B cell (primary cell): ENCODE results near the gene PFDN1. TPM values are rescaled to one million over a fixed set of nuclear protein-coding genes. Genes with fewer than 3 reads are reported as not detected.

Experiments
- ATAC-seq: fragments of 200-7000 bp; cut with Tn5 transposase; one replicate; pipeline ENCODE4 v1.10.0; 2021; ENCODE audit warnings: low read depth, mild to moderate bottlenecking, moderate number of reproducible peaks, moderate library complexity
- CTCF ChIA-PET: fragments of 350-600 bp; sonication (Branson Sonifier 250); formaldehyde crosslinking; loops from one replicate; lab custom pipeline; 2021; ENCODE audit warnings: antibody characterized with exemption, inconsistent platforms; lab: Charles Lee
- POLR2A ChIA-PET: fragments of 350-600 bp; sonication (Branson Sonifier 250); formaldehyde crosslinking; loops from one replicate; lab custom pipeline; 2021; ENCODE audit warnings: antibody characterized with exemption; lab: Charles Lee
- DNase-seq: peaks from one replicate; pipeline ENCODE4 v3.0.0; 2013
- H2AFZ ChIP-seq: 2 replicates; pipeline ENCODE4 v1.6.1; 2012; ENCODE audit warnings: mild to moderate bottlenecking, low read depth, low read length; ENCODE audit not compliant: insufficient read depth, poor library complexity, severe bottlenecking
- H3K27ac ChIP-seq, 2 donors: 1 replicate in 1 of 2; 2 replicates in 1 of 2; pipeline ENCODE4 v1.5.1; 2012 to 2013; ENCODE audit warnings: low read length in 2 of 2, mild to moderate bottlenecking in 2 of 2, moderate library complexity in 1 of 2
- H3K27me3 ChIP-seq, 4 experiments: fragments of 200-600 bp in 1 of 4; sonication (generic) in 1 of 4; replicated peaks in 1 of 4; 1 replicate in 2 of 4; 2 replicates in 2 of 4; pipeline versions ENCODE4 v1.6.1 to v1.7.0; 2013 to 2016; ENCODE audit warnings: low read length in 3 of 4, mild to moderate bottlenecking in 2 of 4, mixed read lengths in 1 of 4, moderate library complexity in 1 of 4; ENCODE audit not compliant: insufficient read depth in 4 of 4, control insufficient read depth in 3 of 4; ENCODE audit errors: control extremely low read depth in 1 of 4
- H3K36me3 ChIP-seq, 2 experiments: replicated peaks in 1 of 2; 1 replicate in 1 of 2; 2 replicates in 1 of 2; pipeline versions ENCODE4 v1.6.1 to v1.7.1; 2013; ENCODE audit warnings: low read length in 1 of 2; ENCODE audit not compliant: insufficient read depth in 2 of 2, control insufficient read depth in 1 of 2; ENCODE audit errors: control extremely low read depth in 1 of 2, extremely low read depth in 1 of 2
- H3K4me1 ChIP-seq, 2 donors: fragments of 200-600 bp in 1 of 2; sonication (generic) in 1 of 2; 1 replicate in 1 of 2; 2 replicates in 1 of 2; pipeline versions ENCODE4 v1.5.1 to v1.6.1; 2013 to 2017; ENCODE audit warnings: low read length in 2 of 2; ENCODE audit not compliant: control insufficient read depth in 2 of 2, insufficient read depth in 2 of 2
- H3K4me2 ChIP-seq: replicated peaks from 2 replicates; pipeline ENCODE3; 2012; ENCODE audit warnings: mild to moderate bottlenecking, low read depth, low read length; ENCODE audit not compliant: poor library complexity, severe bottlenecking
- H3K4me3 ChIP-seq, 5 experiments: fragments of 200-600 bp in 1 of 5; sonication (generic) in 1 of 5; 1 replicate in 3 of 5; 2 replicates in 2 of 5; pipeline versions ENCODE4 v1.5.1 to v1.7.0; 2011 to 2016; ENCODE audit warnings: low read length in 4 of 5, mild to moderate bottlenecking in 4 of 5, low read depth in 2 of 5, control low read depth in 1 of 5, moderate library complexity in 1 of 5; ENCODE audit not compliant: insufficient read depth in 1 of 5; ENCODE audit errors: control extremely low read depth in 1 of 5, extremely low read depth in 1 of 5
- H3K79me2 ChIP-seq: fragments of 200-600 bp; sonication (generic); one replicate; pipeline ENCODE4 v1.6.0; 2016; ENCODE audit warnings: low read length; ENCODE audit not compliant: control insufficient read depth, insufficient read depth
- H3K9ac ChIP-seq: fragments of 200-600 bp; sonication (generic); 2 replicates; pipeline ENCODE4 v1.6.1; 2017; ENCODE audit warnings: mild to moderate bottlenecking, low read length, moderate library complexity
- H3K9me3 ChIP-seq, 3 donors: one replicate each; pipeline versions ENCODE4 v1.6.1 to v1.7.1; 2013; ENCODE audit warnings: low read length in 2 of 3; ENCODE audit not compliant: control insufficient read depth in 2 of 3, insufficient read depth in 1 of 3; ENCODE audit errors: control extremely low read depth in 1 of 3
- H4K20me1 ChIP-seq: 2 replicates; pipeline ENCODE4 v1.6.0; 2012; ENCODE audit warnings: mild to moderate bottlenecking, low read length; ENCODE audit not compliant: insufficient read depth, control insufficient read depth, poor library complexity, severe bottlenecking
- H3K27ac Mint-ChIP-seq: one replicate; pipeline ENCODE4 v1.8.0; 2021; ENCODE audit warnings: mixed read lengths
- H3K27me3 Mint-ChIP-seq: one replicate; pipeline ENCODE4 v1.8.0; 2021; ENCODE audit warnings: mixed read lengths
- H3K4me1 Mint-ChIP-seq: one replicate; pipeline ENCODE4 v1.8.0; 2021; ENCODE audit warnings: mixed read lengths
- H3K4me3 Mint-ChIP-seq: one replicate; pipeline ENCODE4 v1.8.0; 2021; ENCODE audit warnings: mixed read lengths
- H3K9me3 Mint-ChIP-seq: one replicate; pipeline ENCODE4 v1.8.0; 2022; ENCODE audit warnings: mixed read lengths; ENCODE audit not compliant: insufficient read depth
- CTCF ChIP-seq: fragments of 200-600 bp; IDR thresholded peaks from one replicate; pipeline ENCODE4 v1.8.0; 2022; ENCODE audit warnings: antibody characterized with exemption, mild to moderate bottlenecking
- EZH2 ChIP-seq: IDR thresholded peaks from 2 replicates; pipeline ENCODE4 v1.6.1; 2012; ENCODE audit warnings: borderline replicate concordance, low read depth, mild to moderate bottlenecking, moderate library complexity, low read length; ENCODE audit not compliant: insufficient read depth, poor library complexity, severe bottlenecking
- WGBS: methylation state at CpG from one replicate; pipeline ENCODE4 v1.1.5; 2013; ENCODE audit warnings: missing lambda C conversion rate; ENCODE audit not compliant: insufficient coverage; 5-methylcytosine and 5-hydroxymethylcytosine counted together
- intact Hi-C: fragments of 100-400 bp; cut with micrococcal nuclease; formaldehyde crosslinking; loops from one replicate; pipeline ENCODE4 v1.10.0; 2022
- polyA plus RNA-seq: library from polyadenylated mRNA; depleted of rRNA; stranded (reverse); fragments of >200 nt; gene quantifications from 2 replicates; pipeline ENCODE4 v1.2.3, GENCODE V29; 2012
- total RNA-seq, 2 donors: library from RNA; stranded (reverse); fragments of 120-200 nt in 1 of 2; gene quantifications; 1 replicate in 1 of 2; 2 replicates in 1 of 2; pipeline versions ENCODE4 v1.2.3 to v1.2.4, GENCODE V29; 2013 to 2022

The PFDN1 gene
- total and polyA plus RNA-seq, 2 donors (not counting 1 experiment from before 2014, with no cell fraction given) = 30.3 to 31.2 TPM

GRCh38 chr5:140225396-140225795 is 77.5 kb downstream of the PFDN1 start:
- H4K20me1 ChIP-seq = no peaks in the 10 kb centered on the region
- Mint-ChIP-seq H3K4me1 (no peaks in the 10 kb centered on the region), H3K4me3 (no peak overlapping the region), H3K27me3 (no peaks in the 10 kb centered on the region), H3K27ac (no peak overlapping the region), H3K9me3 (no peaks in the 10 kb centered on the region)
- H3K27ac ChIP-seq = no peak overlapping the region
- no peaks in the 10 kb centered on the region for H3K79me2 ChIP-seq
- WGBS = 100% methylated on average over 1 of the region's 3 CpGs
- no peak overlapping the region for H3K9ac ChIP-seq
- no peaks in the 10 kb centered on the region for H3K4me1 ChIP-seq
- intact Hi-C loops = no loop called here
- H3K4me2 ChIP-seq = no peak overlapping the region
- H2AFZ ChIP-seq = no peak overlapping the region
- ChIA-PET CTCF (no interaction called here), POLR2A (no interaction called here)
- TF ChIP-seq EZH2 (no peak), CTCF (no peak)
- no peak overlapping the region for H3K4me3 ChIP-seq
- no peaks in the 10 kb centered on the region for H3K36me3 ChIP-seq
- DNase-seq = no peak
- H3K27me3 ChIP-seq = no peaks in the 10 kb centered on the region
- ATAC-seq = no peak
- H3K9me3 ChIP-seq = no peaks in the 10 kb centered on the region

- no peaks in the 10 kb centered on the region for H3K79me2 ChIP-seq
- H3K4me3 Mint-ChIP-seq = no peak overlapping the region
Measured at GRCh38 chr5:140224658-140225057, 78.2 kb downstream of the PFDN1 start.

More at GRCh38 chr5:140224658-140225057, 78.2 kb downstream of the PFDN1 start:
- DNase-seq (no peak), ATAC-seq (no peak)
- H3K4me3 ChIP-seq = no peak overlapping the region
- Mint-ChIP-seq H3K9me3 (no peaks in the 10 kb centered on the region), H3K27ac (no peak overlapping the region), H3K4me1 (no peaks in the 10 kb centered on the region), H3K27me3 (no peaks in the 10 kb centered on the region)
- no peaks in the 10 kb centered on the region for H4K20me1 ChIP-seq
- intact Hi-C loops = no loop called here
- H3K9ac ChIP-seq = no peak overlapping the region
- 97% methylated on average over 3 of the region's 3 CpGs for WGBS
- POLR2A ChIA-PET = no interaction called here
- H3K36me3 ChIP-seq = no peaks in the 10 kb centered on the region
- H3K4me2 ChIP-seq = no peak overlapping the region
- no peaks in the 10 kb centered on the region for H3K4me1 ChIP-seq
- TF ChIP-seq CTCF (no peak), EZH2 (no peak)
- H3K27me3 ChIP-seq = no peaks in the 10 kb centered on the region
- H2AFZ ChIP-seq = no peak overlapping the region
- H3K27ac ChIP-seq = no peak overlapping the region
- CTCF ChIA-PET = interaction anchor here (0.6 to 1.8 kb wide), 3 partner anchors 15 to 33 kb away, joined by 3 to 4 read pairs (median 3); no protein-coding TSS in a partner anchor
- no peaks in the 10 kb centered on the region for H3K9me3 ChIP-seq
